ENCODE results near the gene RYR2. TPM values are rescaled to one million over a fixed set of nuclear protein-coding genes. Genes with fewer than 3 reads are reported as not detected.
"Not testable (repeated sequence)": the region's sequence is repeated elsewhere in the genome, so short reads cannot be mapped to it uniquely, and the experiment has no call there.

Gene RYR2
- total RNA-seq, 2 experiments from 2014 or later, result not detected

DNA sequence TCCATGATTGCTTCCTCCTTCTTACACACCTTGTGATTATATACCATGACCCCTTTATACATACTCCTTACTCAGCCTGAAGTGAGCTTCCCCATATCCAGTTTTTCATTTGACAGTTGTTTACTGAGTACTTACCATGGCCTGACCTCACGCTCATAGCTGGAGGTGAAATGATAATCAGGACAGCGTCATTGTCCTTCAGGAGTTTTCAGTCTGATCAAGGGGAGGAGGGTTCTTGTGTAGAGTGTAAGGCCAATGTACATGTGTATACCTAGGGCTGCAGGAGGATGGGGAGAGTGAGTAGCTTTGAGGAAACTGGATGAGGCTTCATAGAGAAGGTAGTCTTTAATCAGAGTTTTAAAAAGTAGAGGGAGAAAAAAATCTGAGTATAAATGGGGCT is 325.8 kb downstream of the RYR2 start:
- Histone ChIP-seq H3K36me3 (ENCODE audit: insufficient read depth, low read length) (no peaks in the 10 kb centered on the region), H2AFZ (ENCODE audit: low read length) (no peak overlapping the region), H3K4me2 (ENCODE audit: low read length) (no peak overlapping the region), H4K20me1 (ENCODE audit: insufficient read depth, low read length) (no peaks in the 10 kb centered on the region), H3K4me3 (ENCODE audit: low read depth, low read length, poor library complexity, severe bottlenecking) (no peak overlapping the region), H3K9me3 (ENCODE audit: low read length) (no peaks in the 10 kb centered on the region), H3K79me2 (ENCODE audit: insufficient read depth, low read depth, low read length) (no peaks in the 10 kb centered on the region), H3K27ac (ENCODE audit: low read depth, low read length, poor library complexity, severe bottlenecking) (no peak overlapping the region), H3K4me1 (ENCODE audit: insufficient read depth, low read length, poor library complexity, severe bottlenecking) (no peaks in the 10 kb centered on the region), H3K9me2 (ENCODE audit: insufficient read depth, low read length) (no peaks in the 10 kb centered on the region)
- intact Hi-C loops (cut with micrococcal nuclease; ENCODE audit: unreplicated experiment), result no loop called here
- CTCF ChIA-PET (ENCODE audit: unreplicated experiment), result no interaction called here
- no peak for TF ChIP-seq EZH2phosphoT487 (IDR thresholded peaks at IDR 0.05; ENCODE audit: borderline replicate concordance, low read depth, low read length)
- TF ChIP-seq, protein P1, sequence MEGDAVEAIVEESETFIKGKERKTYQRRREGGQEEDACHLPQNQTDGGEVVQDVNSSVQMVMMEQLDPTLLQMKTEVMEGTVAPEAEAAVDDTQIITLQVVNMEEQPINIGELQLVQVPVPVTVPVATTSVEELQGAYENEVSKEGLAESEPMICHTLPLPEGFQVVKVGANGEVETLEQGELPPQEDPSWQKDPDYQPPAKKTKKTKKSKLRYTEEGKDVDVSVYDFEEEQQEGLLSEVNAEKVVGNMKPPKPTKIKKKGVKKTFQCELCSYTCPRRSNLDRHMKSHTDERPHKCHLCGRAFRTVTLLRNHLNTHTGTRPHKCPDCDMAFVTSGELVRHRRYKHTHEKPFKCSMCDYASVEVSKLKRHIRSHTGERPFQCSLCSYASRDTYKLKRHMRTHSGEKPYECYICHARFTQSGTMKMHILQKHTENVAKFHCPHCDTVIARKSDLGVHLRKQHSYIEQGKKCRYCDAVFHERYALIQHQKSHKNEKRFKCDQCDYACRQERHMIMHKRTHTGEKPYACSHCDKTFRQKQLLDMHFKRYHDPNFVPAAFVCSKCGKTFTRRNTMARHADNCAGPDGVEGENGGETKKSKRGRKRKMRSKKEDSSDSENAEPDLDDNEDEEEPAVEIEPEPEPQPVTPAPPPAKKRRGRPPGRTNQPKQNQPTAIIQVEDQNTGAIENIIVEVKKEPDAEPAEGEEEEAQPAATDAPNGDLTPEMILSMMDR (conservative IDR thresholded peaks at IDR 0.05; ENCODE audit: low read length), result no peak
- POLR2A ChIA-PET, result no interaction called here
- no peak for DNase-seq (ENCODE audit: low spot score)
- no TSS peak for BruUV-seq (replicated peaks)

DNA sequence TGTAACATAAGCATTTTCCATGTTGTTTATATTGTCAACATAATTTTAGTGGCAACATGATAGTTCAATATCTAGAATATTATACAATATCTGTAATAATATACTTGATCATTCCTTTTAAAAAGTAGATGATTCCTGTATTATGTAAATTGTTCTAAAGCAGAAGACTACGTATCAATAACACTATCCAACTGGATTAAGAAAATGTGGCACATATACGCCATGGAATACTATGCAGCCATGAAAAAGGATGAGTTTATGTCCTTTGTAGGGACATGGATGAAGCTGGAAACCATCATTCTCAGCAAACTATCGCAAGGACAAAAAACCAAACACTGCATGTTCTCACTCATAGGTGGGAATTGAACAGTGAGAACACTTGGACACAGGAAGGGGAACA is 329.5 kb downstream of the RYR2 start:
- H3K36me3 ChIP-seq (ENCODE audit: insufficient read depth, low read length); H3K9me3 ChIP-seq (ENCODE audit: low read length); H3K4me3 ChIP-seq (ENCODE audit: low read depth, low read length, poor library complexity, severe bottlenecking); CTCF ChIA-PET (ENCODE audit: unreplicated experiment); DNase-seq (ENCODE audit: low spot score); BruUV-seq (replicated peaks); H3K79me2 ChIP-seq (ENCODE audit: insufficient read depth, low read depth, low read length); H3K4me2 ChIP-seq (ENCODE audit: low read length); H2AFZ ChIP-seq (ENCODE audit: low read length); H4K20me1 ChIP-seq (ENCODE audit: insufficient read depth, low read length); intact Hi-C loops (cut with micrococcal nuclease; ENCODE audit: unreplicated experiment); H3K27ac ChIP-seq (ENCODE audit: low read depth, low read length, poor library complexity, severe bottlenecking); H3K4me1 ChIP-seq (ENCODE audit: insufficient read depth, low read length, poor library complexity, severe bottlenecking); H3K9me2 ChIP-seq (ENCODE audit: insufficient read depth, low read length): not testable (repeated sequence)
- POLR2A ChIA-PET, result interaction anchor here (0.7 kb wide), 1 partner anchor 129 kb away, joined by 3 read pairs; no protein-coding TSS in a partner anchor

DNA sequence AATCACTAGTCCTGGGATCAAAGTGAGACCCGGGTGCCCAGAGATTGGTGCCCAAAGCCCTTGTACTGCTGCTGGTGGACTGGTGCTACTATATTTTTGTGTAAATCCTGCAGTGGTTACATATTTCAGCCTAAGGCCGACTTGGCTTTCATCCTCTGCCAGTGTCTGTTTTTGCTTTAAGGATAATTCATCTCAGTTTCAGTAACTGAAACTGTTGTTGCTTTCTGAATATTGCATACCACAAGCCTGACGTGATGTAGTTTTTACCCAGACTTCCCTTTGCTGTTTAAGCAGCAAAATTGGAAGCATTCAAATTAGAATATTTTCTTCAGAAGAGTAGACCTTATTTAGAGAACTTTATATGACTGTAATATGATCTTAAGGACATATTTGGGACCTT is 341.8 kb downstream of the RYR2 start:
- BruUV-seq (replicated peaks), result no TSS peak
- no peaks in the 10 kb centered on the region for H4K20me1 ChIP-seq (ENCODE audit: insufficient read depth, low read length)
- no peak for DNase-seq (ENCODE audit: low spot score)
- H3K79me2 ChIP-seq (ENCODE audit: insufficient read depth, low read depth, low read length), result no peaks in the 10 kb centered on the region
- H2AFZ ChIP-seq (ENCODE audit: low read length), result no peak overlapping the region
- no peaks in the 10 kb centered on the region for H3K4me1 ChIP-seq (ENCODE audit: insufficient read depth, low read length, poor library complexity, severe bottlenecking)
- H3K4me2 ChIP-seq (ENCODE audit: low read length), result no peak overlapping the region
- TF ChIP-seq, protein P1 (conservative IDR thresholded peaks at IDR 0.05; ENCODE audit: low read length), result no peak
- TF ChIP-seq EZH2phosphoT487 (IDR thresholded peaks at IDR 0.05; ENCODE audit: borderline replicate concordance, low read depth, low read length), result no peak
- intact Hi-C loops (cut with micrococcal nuclease; ENCODE audit: unreplicated experiment), result loop anchor here (10.0 kb wide), 1 partner anchor 779 kb away; the partner anchor contains the start of gene HEATR1
- H3K9me3 ChIP-seq (ENCODE audit: low read length), result no peaks in the 10 kb centered on the region
- H3K27ac ChIP-seq (ENCODE audit: low read depth, low read length, poor library complexity, severe bottlenecking), result no peak overlapping the region
- H3K36me3 ChIP-seq (ENCODE audit: insufficient read depth, low read length), result no peaks in the 10 kb centered on the region
- ChIA-PET POLR2A (no interaction called here), CTCF (ENCODE audit: unreplicated experiment) (no interaction called here)
- H3K9me2 ChIP-seq (ENCODE audit: insufficient read depth, low read length), result no peaks in the 10 kb centered on the region
- H3K4me3 ChIP-seq (ENCODE audit: low read depth, low read length, poor library complexity, severe bottlenecking), result no peak overlapping the region
